Activated CD4-positive, alpha-beta T cell treated with anti-CD3 and anti-CD28 coated beads for 4 hours (primary cell): ENCODE data around the gene STK25.

ENCODE experiments used
- DNase-seq, 2 donors: peaks; one replicate each; pipeline ENCODE4 v3.0.0-alpha.2; 2020

Gene STK25

GRCh38 chr2:241508240-241509154 is at the start of gene STK25:
Gene STK25, minus strand, starts transcription at chr2:241508584. Its CDS starts 549 bp downstream, at chr2:241508035.
- peak; percentile 97 to 98 for DNase-seq

- DNase-seq: no peak
Measured at GRCh38 chr2:241556746-241557145, 48.4 kb upstream of the STK25 start.

- no peak for DNase-seq
Measured at GRCh38 chr2:241555711-241556110, 47.3 kb upstream of the STK25 start.

- DNase-seq: no peak
Measured at GRCh38 chr2:241554610-241555322, 46.4 kb upstream of the STK25 start.

- no peak for DNase-seq
Measured at GRCh38 chr2:241553981-241554380, 45.6 kb upstream of the STK25 start.

- DNase-seq: no peak
Measured at GRCh38 chr2:241553512-241553830, 45.1 kb upstream of the STK25 start.

GRCh38 chr2:241551998-241552737 is 43.8 kb upstream of the STK25 start:
- DNase-seq: no peak

GRCh38 chr2:241551599-241551997 is 43.2 kb upstream of the STK25 start:
- no peak for DNase-seq

GRCh38 chr2:241550616-241551580 is 42.5 kb upstream of the STK25 start:
- no peak for DNase-seq

- DNase-seq: no peak
Measured at GRCh38 chr2:241548451-241548835, 40.1 kb upstream of the STK25 start.

- no peak for DNase-seq
Measured at GRCh38 chr2:241547781-241548450, 39.5 kb upstream of the STK25 start.

- no peak for DNase-seq
Measured at GRCh38 chr2:241546771-241547498, 38.6 kb upstream of the STK25 start.

GRCh38 chr2:241545523-241546473 is 37.4 kb upstream of the STK25 start:
- no peak for DNase-seq

- no peak for DNase-seq
Measured at GRCh38 chr2:241545106-241545505, 36.7 kb upstream of the STK25 start.

- DNase-seq: no peak
Measured at GRCh38 chr2:241542278-241542605, 33.9 kb upstream of the STK25 start.

- no peak for DNase-seq
Measured at GRCh38 chr2:241541564-241542277, 33.3 kb upstream of the STK25 start.

GRCh38 chr2:241540771-241541561 is 32.6 kb upstream of the STK25 start:
- DNase-seq: peak; percentile 47 to 51

- no peak for DNase-seq
Measured at GRCh38 chr2:241540401-241540770, 32.0 kb upstream of the STK25 start.
